Effector memory CD4-positive, alpha-beta T cell (primary cell): ENCODE measurements around the gene MAP4K1.
A peak's percentile ranks its signal among the peaks of the same experiment; 100 is the strongest.

Experiments used
- DNase-seq, 3 donors: peaks; one replicate each; pipeline ENCODE4 v3.0.0-alpha.2; 2020
- H3K27ac ChIP-seq: 2 replicates; pipeline ENCODE4 v1.7.0; 2013; ENCODE audit warnings: mild to moderate bottlenecking, low read length, moderate library complexity; ENCODE audit not compliant: insufficient read depth, poor library complexity, severe bottlenecking
- H3K27me3 ChIP-seq: replicated peaks from 2 replicates; pipeline ENCODE4 v1.7.0; 2013; ENCODE audit warnings: mild to moderate bottlenecking, low read length; ENCODE audit not compliant: insufficient read depth, control insufficient read depth, poor library complexity, severe bottlenecking
- H3K36me3 ChIP-seq: 2 replicates; pipeline ENCODE4 v1.7.0; 2013; ENCODE audit warnings: mild to moderate bottlenecking, low read length, moderate library complexity; ENCODE audit not compliant: control insufficient read depth, insufficient read depth
- H3K4me1 ChIP-seq: 2 replicates; pipeline ENCODE4 v1.7.0; 2013; ENCODE audit warnings: low read length, mild to moderate bottlenecking; ENCODE audit not compliant: control insufficient read depth, insufficient read depth, poor library complexity, severe bottlenecking
- H3K4me3 ChIP-seq: 2 replicates; pipeline ENCODE4 v1.7.0; 2013; ENCODE audit warnings: low read length, low read depth, mild to moderate bottlenecking; ENCODE audit not compliant: insufficient read depth, poor library complexity, severe bottlenecking
- H3K9me3 ChIP-seq: 2 replicates; pipeline ENCODE4 v1.7.0; 2013; ENCODE audit warnings: mild to moderate bottlenecking, low read length, moderate library complexity; ENCODE audit not compliant: control insufficient read depth

The MAP4K1 gene

GRCh38 chr19:38650911-38651584 lies 33.3 kb upstream of the MAP4K1 start:
- Histone ChIP-seq H3K9me3 (no peaks in the 10 kb centered on the region), H3K27me3 (no peaks in the 10 kb centered on the region), H3K36me3 (no peaks in the 10 kb centered on the region), H3K4me3 (no peak overlapping the region), H3K4me1 (peaks cover 33% of the 10 kb centered on the region), H3K27ac (no peak overlapping the region)
- DNase-seq = no peak

GRCh38 chr19:38650172-38650775 lies 32.5 kb upstream of the MAP4K1 start:
- H3K9me3 ChIP-seq = no peaks in the 10 kb centered on the region
- H3K4me1 ChIP-seq = peaks cover 25% of the 10 kb centered on the region
- DNase-seq = no peak
- no peak overlapping the region for H3K27ac ChIP-seq
- no peak overlapping the region for H3K4me3 ChIP-seq
- H3K36me3 ChIP-seq = no peaks in the 10 kb centered on the region
- no peaks in the 10 kb centered on the region for H3K27me3 ChIP-seq

- no peaks in the 10 kb centered on the region for H3K9me3 ChIP-seq
- H3K4me1 ChIP-seq = peaks cover 23% of the 10 kb centered on the region
- peak overlapping the region; percentile 88 for H3K4me3 ChIP-seq
- no peaks in the 10 kb centered on the region for H3K36me3 ChIP-seq
- no peaks in the 10 kb centered on the region for H3K27me3 ChIP-seq
- no peak overlapping the region for H3K27ac ChIP-seq
- DNase-seq = no peak
Observed at GRCh38 chr19:38649305-38650171, 31.8 kb upstream of the MAP4K1 start.

DNA sequence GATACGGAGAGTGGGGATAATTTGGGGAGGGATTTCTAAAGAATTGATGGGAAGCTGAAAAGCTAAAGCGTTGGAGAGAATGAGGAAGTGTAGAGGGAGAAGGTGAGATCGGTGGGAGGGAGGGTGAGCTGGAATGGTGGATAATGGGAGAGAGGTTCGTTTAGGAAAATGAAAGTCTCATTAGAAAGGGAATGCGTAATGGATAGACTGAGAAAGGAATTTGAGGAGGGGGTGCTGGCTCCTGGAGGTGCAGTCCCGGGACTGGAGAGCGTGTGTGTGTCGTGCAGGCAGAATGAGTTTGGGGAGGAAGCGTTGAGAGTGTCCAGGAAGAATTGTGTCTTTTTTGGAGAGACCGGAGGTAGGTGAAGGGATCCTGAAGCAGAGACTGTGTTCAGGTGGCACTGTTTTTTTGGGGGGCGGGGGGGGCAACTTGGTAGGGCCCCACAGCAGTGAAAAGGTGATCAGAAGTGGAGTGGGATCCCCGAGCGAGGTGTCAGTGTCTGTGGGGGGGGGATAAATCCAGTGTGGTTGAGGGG lies 31.1 kb upstream of the MAP4K1 start:
- Histone ChIP-seq H3K27ac (no peak overlapping the region), H3K36me3 (no peaks in the 10 kb centered on the region), H3K27me3 (no peaks in the 10 kb centered on the region), H3K4me1 (peaks cover 23% of the 10 kb centered on the region), H3K4me3 (peak overlapping the region; percentile 88), H3K9me3 (no peaks in the 10 kb centered on the region)
- DNase-seq = no peak

DNA sequence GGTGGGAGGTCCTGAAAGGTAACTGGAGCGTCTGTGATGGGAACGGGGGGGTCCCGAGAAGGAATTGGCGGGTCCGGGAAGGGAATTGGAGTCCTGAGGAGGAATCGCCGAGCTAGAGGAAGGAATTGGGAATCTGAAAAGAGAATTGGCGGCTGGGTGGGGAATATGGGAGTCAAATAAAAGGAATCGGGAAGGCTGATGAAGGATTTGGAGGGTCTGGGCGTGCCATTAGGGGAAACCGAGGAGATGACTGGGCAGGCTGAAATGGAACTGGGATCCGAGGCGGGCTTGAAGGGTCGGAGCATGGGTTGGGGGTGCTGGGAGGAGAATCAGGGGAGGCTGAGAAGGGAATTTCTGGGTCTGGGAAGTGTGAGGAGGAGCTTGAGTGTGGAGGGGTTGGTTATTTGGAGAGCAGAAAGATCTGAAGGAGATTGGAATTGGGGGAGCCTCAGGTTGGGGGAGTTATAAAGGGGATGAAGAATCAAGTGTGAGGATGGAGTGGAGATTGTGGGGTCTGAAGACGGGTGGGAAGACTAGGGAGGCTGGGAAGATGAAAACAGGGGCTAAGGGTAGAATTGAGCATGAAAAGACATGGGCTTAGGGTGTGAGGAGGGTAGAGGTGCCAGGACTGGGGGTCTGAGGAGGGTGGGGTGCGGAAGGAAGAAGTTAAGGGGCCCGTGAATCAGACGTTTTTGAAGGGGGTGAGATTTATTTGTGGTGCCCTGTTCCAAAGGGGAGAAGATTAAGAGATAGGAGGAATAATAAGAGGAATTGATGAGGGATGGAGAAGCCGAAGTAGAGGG lies 30.4 kb upstream of the MAP4K1 start:
- Histone ChIP-seq H3K4me1 (peaks cover 23% of the 10 kb centered on the region), H3K9me3 (no peaks in the 10 kb centered on the region), H3K36me3 (no peaks in the 10 kb centered on the region), H3K27ac (peak overlapping the region; percentile 69), H3K4me3 (peak overlapping the region; percentile 88), H3K27me3 (no peaks in the 10 kb centered on the region)
- no peak for DNase-seq

DNA sequence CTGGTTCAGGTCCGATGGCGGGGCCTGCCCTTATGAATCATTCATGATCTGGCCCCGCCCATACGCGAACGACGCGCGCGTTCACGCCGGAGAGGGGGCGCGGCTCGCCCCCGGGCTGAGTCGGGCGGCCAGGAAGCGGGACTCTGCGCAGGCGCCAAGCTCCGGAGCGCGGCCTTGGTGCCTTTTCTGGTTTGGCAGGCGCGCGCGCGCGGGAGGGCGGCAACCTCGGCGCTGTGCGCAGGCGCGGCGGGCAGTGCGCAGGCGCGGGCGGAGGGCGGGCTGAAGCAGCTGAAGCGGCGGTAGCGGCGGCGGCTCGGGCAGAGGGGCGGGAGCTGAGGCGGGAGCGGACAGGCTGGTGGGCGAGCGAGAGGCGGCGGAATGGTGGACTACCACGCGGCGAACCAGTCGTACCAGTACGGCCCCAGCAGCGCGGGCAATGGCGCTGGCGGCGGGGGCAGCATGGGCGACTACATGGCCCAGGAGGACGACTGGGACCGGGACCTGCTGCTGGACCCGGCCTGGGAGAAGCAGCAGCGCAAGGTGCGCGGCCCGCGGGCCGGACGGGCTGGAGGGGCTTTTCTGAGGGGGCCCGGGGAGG lies 29.7 kb upstream of the MAP4K1 start, which contains the start of gene ACTN4:
TSS of gene ACTN4 (plus strand) at position 282 of the 598 bp plus-strand sequence. CDS start at position 379, 97 bp downstream.
- Histone ChIP-seq H3K27ac (peak within 1 kb of the TSS; percentile 69), H3K4me1 (peaks cover 23% of the 10 kb centered on the region), H3K27me3 (no peaks in the 10 kb centered on the region), H3K9me3 (no peaks in the 10 kb centered on the region), H3K4me3 (peak within 1 kb of the TSS; percentile 88), H3K36me3 (no peaks in the 10 kb centered on the region)
- DNase-seq = peak; percentile 100

DNA sequence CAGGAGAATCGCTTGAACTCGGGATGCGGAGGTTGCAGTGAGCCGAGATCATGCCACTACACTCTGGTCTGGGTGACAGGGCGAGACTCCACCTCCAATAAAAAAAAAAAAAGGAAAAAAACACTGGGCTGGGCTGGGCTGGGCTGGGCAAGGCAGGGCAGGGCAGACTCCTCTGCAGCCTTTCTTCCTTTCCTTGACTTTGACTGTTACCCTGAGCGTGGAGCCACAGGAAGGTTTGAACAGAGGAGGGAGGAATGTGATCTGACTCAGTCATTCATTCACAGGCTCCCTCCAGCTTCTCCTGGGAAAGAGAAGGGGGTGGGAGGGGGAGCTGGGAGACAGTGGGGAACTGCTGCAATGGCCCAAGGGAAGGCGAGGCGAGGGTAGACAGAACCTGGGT lies 27.0 kb upstream of the MAP4K1 start:
- Histone ChIP-seq H3K36me3 (no peaks in the 10 kb centered on the region), H3K27me3 (no peaks in the 10 kb centered on the region), H3K4me3 (no peak overlapping the region), H3K4me1 (peaks cover 16% of the 10 kb centered on the region), H3K27ac (no peak overlapping the region), H3K9me3 (no peaks in the 10 kb centered on the region)
- no peak for DNase-seq

DNA sequence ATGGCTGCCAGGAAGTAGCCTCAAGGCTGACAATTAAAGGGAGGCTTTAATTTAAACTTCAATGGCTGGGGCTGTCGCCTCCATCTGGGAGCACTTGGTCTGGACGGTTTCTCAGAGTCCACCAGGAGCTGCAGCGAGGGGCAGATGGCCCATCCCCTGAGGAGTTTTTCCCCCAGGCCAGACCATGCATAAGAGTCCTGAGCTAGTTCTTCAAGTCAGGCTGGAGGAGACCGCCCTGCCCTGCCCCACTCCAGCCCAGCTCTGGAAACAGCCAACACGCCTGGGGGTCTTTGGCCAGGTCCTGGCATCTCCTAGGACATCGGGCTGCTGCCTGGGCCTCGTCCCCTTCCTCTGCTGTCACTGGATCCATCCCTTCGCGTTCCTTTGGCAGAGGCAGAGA lies 24.4 kb upstream of the MAP4K1 start:
- H3K36me3 ChIP-seq = no peaks in the 10 kb centered on the region
- H3K9me3 ChIP-seq = no peaks in the 10 kb centered on the region
- no peak overlapping the region for H3K4me3 ChIP-seq
- no peaks in the 10 kb centered on the region for H3K27me3 ChIP-seq
- no peak for DNase-seq
- H3K27ac ChIP-seq = no peak overlapping the region
- peaks cover under 1% of the 10 kb centered on the region for H3K4me1 ChIP-seq

- Histone ChIP-seq H3K9me3 (no peaks in the 10 kb centered on the region), H3K36me3 (no peaks in the 10 kb centered on the region), H3K27me3 (no peaks in the 10 kb centered on the region), H3K4me1 (peaks cover 17% of the 10 kb centered on the region), H3K4me3 (no peak overlapping the region), H3K27ac (no peak overlapping the region)
- DNase-seq = no peak
Observed at GRCh38 chr19:38640368-38640767, 22.6 kb upstream of the MAP4K1 start.
